ENCODE data around the gene RAMACL. TPM values are rescaled to one million over a fixed set of nuclear protein-coding genes. Genes with fewer than 3 reads are reported as not detected.

RAMACL gene
- total RNA-seq, 1 donor from 2014 or later, result 4.9 TPM

DNA sequence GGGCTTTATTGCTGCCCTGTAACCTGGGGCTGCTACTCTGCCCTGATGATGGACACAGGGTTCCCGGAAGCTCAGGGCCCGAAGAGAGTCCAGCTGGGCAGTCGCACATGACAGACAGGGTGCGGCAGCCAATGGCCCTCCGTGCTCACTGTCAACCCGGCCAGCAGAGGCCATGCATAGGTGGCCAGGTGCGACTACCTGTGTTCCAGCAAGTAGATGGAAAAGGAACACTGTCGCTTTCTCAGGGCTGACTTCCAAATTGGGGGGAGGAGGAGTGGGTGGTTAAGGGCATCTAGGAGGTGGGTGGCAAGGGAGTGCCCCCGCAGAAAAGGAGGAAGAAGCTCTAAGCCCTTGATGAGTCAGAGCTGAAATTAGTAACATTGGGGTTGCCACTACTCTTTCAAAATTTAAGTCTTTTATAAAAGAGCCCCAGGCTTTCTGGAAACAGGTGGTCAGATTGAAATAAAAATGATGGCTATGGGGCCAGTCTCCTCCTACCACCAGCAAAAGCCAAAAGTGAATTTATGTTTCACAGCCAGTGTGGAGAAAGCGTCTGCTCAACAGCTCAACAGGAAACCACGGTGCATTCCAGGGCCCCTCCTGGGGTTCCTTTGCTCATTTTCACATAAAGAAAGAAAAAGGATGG lies 2.3 kb upstream of the RAMACL start:
- DNase-seq (ENCODE audit: low spot score), result no peak
- Mint-ChIP-seq H3K27me3 (ENCODE audit: unreplicated experiment) (peaks cover 4% of the 10 kb centered on the region), H3K4me3 (ENCODE audit: unreplicated experiment) (peak overlapping the region; percentile 37), H3K36me3 (ENCODE audit: low read depth, unreplicated experiment) (peaks cover 4% of the 10 kb centered on the region), H3K4me1 (ENCODE audit: unreplicated experiment) (peaks cover 66% of the 10 kb centered on the region), H3K27ac (ENCODE audit: unreplicated experiment) (peak overlapping the region; percentile 81), H3K9me3 (ENCODE audit: unreplicated experiment) (no peaks in the 10 kb centered on the region)
- TF ChIP-seq, protein P1, sequence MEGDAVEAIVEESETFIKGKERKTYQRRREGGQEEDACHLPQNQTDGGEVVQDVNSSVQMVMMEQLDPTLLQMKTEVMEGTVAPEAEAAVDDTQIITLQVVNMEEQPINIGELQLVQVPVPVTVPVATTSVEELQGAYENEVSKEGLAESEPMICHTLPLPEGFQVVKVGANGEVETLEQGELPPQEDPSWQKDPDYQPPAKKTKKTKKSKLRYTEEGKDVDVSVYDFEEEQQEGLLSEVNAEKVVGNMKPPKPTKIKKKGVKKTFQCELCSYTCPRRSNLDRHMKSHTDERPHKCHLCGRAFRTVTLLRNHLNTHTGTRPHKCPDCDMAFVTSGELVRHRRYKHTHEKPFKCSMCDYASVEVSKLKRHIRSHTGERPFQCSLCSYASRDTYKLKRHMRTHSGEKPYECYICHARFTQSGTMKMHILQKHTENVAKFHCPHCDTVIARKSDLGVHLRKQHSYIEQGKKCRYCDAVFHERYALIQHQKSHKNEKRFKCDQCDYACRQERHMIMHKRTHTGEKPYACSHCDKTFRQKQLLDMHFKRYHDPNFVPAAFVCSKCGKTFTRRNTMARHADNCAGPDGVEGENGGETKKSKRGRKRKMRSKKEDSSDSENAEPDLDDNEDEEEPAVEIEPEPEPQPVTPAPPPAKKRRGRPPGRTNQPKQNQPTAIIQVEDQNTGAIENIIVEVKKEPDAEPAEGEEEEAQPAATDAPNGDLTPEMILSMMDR (IDR thresholded peaks at IDR 0.05; ENCODE audit: unreplicated experiment), result no peak

DNA sequence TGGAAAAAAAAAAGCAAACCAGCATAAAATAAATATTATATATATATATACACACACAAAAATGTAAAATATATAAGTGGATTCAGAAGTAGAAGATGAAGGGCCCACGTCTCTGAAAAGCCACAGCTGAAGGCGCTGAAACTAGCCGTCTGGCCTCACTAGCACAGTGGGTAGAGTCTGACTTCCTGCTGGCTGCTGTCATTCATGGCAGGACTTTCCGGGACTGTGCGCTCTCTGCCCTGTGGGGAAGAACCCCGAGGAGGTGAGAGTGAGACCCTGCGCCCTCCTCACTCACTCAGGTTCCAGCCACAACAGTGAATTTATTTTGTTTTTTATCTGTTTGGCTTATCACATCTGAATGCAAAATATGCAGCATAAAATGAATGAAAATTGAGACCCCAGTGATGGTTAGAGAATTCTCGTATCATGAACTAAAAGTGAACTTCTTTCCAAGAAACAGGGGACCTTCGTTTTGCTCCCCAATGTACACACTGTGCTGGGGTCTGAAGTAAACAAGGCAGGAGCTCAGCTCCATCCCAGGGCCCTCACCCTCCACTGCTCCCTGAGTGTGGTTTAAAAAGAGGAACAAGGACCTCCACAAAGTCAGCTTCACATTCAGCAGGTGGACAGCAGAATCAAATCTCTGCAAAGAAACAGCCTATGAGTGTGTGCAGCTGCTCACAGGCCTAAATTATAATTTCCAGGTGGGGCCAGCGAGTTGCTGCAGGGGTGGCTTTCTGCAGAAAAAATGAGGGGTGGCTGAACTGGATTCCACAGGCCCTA lies 1.3 kb upstream of the RAMACL start:
- peaks cover 64% of the 10 kb centered on the region for H3K4me1 Mint-ChIP-seq (ENCODE audit: unreplicated experiment)
- DNase-seq (ENCODE audit: low spot score), result no peak
- peaks cover 4% of the 10 kb centered on the region for H3K27me3 Mint-ChIP-seq (ENCODE audit: unreplicated experiment)
- H3K4me3 Mint-ChIP-seq (ENCODE audit: unreplicated experiment), result no peak overlapping the region
- no peak overlapping the region for H3K27ac Mint-ChIP-seq (ENCODE audit: unreplicated experiment)
- TF ChIP-seq, protein P1 (IDR thresholded peaks at IDR 0.05; ENCODE audit: unreplicated experiment), result no peak
- no peaks in the 10 kb centered on the region for H3K9me3 Mint-ChIP-seq (ENCODE audit: unreplicated experiment)
- peaks cover 4% of the 10 kb centered on the region for H3K36me3 Mint-ChIP-seq (ENCODE audit: low read depth, unreplicated experiment)

DNA sequence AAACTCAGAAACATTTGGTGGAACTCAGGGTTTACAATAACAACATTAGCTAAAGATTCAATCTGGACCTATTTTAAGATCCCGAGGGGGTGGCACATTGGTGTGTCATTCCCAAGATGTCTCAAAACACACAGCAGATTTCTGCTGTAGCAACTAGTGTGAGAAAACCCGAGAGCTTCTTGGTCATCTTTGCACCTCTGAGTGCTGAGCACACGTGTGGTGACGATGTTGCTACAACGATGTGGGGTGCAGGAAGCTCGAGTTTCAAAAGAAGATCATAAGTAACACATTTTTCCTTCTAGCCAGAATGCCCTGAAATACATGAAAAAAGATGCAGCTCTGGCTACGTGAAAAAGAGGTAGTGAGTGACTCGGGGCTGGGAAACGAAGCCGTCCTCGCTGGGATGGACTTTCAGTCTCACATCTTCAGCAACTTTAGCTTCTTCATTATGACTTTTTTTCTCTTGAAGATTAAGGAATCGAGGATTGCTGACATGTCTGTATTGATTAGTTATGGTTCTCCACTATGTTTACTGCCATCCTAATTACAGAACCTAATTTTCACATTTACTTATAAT lies 1.5 kb downstream of the RAMACL start:
- Mint-ChIP-seq H3K36me3 (ENCODE audit: low read depth, unreplicated experiment) (peaks cover 4% of the 10 kb centered on the region), H3K4me3 (ENCODE audit: unreplicated experiment) (no peak overlapping the region)

GRCh38 chr6:166584155-166584554 lies 2.3 kb downstream of the RAMACL start:
- H3K9me3 Mint-ChIP-seq (ENCODE audit: unreplicated experiment), result no peaks in the 10 kb centered on the region
- H3K27me3 Mint-ChIP-seq (ENCODE audit: unreplicated experiment), result peaks cover 4% of the 10 kb centered on the region
- H3K36me3 Mint-ChIP-seq (ENCODE audit: low read depth, unreplicated experiment), result no peaks in the 10 kb centered on the region
- no peak overlapping the region for H3K4me3 Mint-ChIP-seq (ENCODE audit: unreplicated experiment)
- no peak overlapping the region for H3K27ac Mint-ChIP-seq (ENCODE audit: unreplicated experiment)
- TF ChIP-seq, protein P1 (IDR thresholded peaks at IDR 0.05; ENCODE audit: unreplicated experiment), result no peak
- peaks cover 31% of the 10 kb centered on the region for H3K4me1 Mint-ChIP-seq (ENCODE audit: unreplicated experiment)
- no peak for DNase-seq (ENCODE audit: low spot score)

More for the DNA sequence above, 1.5 kb downstream of the RAMACL start:
- TF ChIP-seq, protein P1 (IDR thresholded peaks at IDR 0.05; ENCODE audit: unreplicated experiment), result no peak
- Mint-ChIP-seq H3K4me1 (ENCODE audit: unreplicated experiment) (peaks cover 39% of the 10 kb centered on the region), H3K9me3 (ENCODE audit: unreplicated experiment) (no peaks in the 10 kb centered on the region), H3K27ac (ENCODE audit: unreplicated experiment) (no peak overlapping the region), H3K27me3 (ENCODE audit: unreplicated experiment) (peaks cover 4% of the 10 kb centered on the region)
- no peak for DNase-seq (ENCODE audit: low spot score)

Data from endothelial cell (in vitro differentiated cells).